Esophagus muscularis mucosa (tissue), 4 donors: ENCODE measurements around the gene PAX4.

Source experiments
- EP300 ChIP-seq: sonication (generic); formaldehyde crosslinking; IDR thresholded peaks from one replicate; pipeline ENCODE4 v1.6.1; 2017; ENCODE audit warnings: antibody characterized with exemption
- POLR2A ChIP-seq: fragments of 450-650 bp; IDR thresholded peaks from one replicate; pipeline ENCODE4 v1.6.1; 2017; ENCODE audit warnings: antibody characterized with exemption, moderate library complexity, mild to moderate bottlenecking, low read depth
- POLR2AphosphoS5 ChIP-seq, 2 donors: sonication (generic); formaldehyde crosslinking; IDR thresholded peaks; one replicate each; pipeline ENCODE4 v1.6.1; 2017; ENCODE audit warnings: antibody characterized with exemption in 2 of 2
- TF ChIP-seq, protein P1 (sequence below), 3 experiments: fragments of 200-600 bp in 2 of 3; fragments of 450-650 bp in 1 of 3; sonication (generic) in 2 of 3; IDR thresholded peaks; one replicate each; pipeline ENCODE4 v1.5.1; 2017 to 2019; ENCODE audit warnings: antibody characterized with exemption in 3 of 3, mild to moderate bottlenecking in 2 of 3, moderate library complexity in 1 of 3

DNA sequence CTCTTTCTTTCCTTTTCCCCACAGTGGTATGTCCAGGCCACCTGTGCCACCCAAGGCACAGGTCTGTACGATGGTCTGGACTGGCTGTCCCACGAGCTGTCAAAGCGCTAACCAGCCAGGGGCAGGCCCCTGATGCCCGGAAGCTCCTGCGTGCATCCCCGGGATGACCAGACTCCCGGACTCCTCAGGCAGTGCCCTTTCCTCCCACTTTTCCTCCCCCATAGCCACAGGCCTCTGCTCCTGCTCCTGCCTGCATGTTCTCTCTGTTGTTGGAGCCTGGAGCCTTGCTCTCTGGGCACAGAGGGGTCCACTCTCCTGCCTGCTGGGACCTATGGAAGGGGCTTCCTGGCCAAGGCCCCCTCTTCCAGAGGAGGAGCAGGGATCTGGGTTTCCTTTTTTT is 26.8 kb downstream of the PAX4 start:
- TF ChIP-seq, protein P1, sequence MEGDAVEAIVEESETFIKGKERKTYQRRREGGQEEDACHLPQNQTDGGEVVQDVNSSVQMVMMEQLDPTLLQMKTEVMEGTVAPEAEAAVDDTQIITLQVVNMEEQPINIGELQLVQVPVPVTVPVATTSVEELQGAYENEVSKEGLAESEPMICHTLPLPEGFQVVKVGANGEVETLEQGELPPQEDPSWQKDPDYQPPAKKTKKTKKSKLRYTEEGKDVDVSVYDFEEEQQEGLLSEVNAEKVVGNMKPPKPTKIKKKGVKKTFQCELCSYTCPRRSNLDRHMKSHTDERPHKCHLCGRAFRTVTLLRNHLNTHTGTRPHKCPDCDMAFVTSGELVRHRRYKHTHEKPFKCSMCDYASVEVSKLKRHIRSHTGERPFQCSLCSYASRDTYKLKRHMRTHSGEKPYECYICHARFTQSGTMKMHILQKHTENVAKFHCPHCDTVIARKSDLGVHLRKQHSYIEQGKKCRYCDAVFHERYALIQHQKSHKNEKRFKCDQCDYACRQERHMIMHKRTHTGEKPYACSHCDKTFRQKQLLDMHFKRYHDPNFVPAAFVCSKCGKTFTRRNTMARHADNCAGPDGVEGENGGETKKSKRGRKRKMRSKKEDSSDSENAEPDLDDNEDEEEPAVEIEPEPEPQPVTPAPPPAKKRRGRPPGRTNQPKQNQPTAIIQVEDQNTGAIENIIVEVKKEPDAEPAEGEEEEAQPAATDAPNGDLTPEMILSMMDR (IDR thresholded peaks at IDR 0.05) = no peak
- no peak for TF ChIP-seq POLR2A
- TF ChIP-seq EP300 = no peak
- no peak for TF ChIP-seq POLR2AphosphoS5 (IDR thresholded peaks at IDR 0.05)
